ENCODE data around the gene MRPL49. TPM values are rescaled to one million over a fixed set of nuclear protein-coding genes. Genes with fewer than 3 reads are reported as not detected.

MRPL49 gene
- total RNA-seq, 1 donor from 2014 or later: 42.1 TPM

DNA sequence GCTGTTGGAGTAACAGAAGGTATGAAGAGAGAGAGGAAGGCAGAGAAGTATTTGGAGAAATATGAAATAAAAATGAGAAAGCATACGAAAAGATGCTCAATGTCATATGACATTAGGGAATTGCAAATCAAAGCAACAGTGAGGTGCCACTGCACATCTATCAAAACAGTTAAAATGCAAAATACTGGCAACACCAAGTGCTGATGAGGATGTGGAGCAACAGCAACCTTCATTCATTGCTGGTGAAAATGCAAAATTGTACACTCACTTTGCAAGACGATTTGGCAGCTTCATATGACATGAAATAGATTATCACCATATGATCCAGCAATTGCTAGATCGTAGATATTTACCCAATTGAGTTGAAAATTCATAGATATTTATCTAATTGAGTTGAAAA lies 38.5 kb downstream of the MRPL49 start:
- no peaks in the 10 kb centered on the region for H3K27me3 ChIP-seq (ENCODE audit: control insufficient read depth, insufficient read depth, low read length)
- TF ChIP-seq, protein P1, sequence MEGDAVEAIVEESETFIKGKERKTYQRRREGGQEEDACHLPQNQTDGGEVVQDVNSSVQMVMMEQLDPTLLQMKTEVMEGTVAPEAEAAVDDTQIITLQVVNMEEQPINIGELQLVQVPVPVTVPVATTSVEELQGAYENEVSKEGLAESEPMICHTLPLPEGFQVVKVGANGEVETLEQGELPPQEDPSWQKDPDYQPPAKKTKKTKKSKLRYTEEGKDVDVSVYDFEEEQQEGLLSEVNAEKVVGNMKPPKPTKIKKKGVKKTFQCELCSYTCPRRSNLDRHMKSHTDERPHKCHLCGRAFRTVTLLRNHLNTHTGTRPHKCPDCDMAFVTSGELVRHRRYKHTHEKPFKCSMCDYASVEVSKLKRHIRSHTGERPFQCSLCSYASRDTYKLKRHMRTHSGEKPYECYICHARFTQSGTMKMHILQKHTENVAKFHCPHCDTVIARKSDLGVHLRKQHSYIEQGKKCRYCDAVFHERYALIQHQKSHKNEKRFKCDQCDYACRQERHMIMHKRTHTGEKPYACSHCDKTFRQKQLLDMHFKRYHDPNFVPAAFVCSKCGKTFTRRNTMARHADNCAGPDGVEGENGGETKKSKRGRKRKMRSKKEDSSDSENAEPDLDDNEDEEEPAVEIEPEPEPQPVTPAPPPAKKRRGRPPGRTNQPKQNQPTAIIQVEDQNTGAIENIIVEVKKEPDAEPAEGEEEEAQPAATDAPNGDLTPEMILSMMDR (IDR thresholded peaks at IDR 0.05; ENCODE audit: insufficient read depth, low read length, severe bottlenecking): no peak
- H3K36me3 ChIP-seq (ENCODE audit: control insufficient read depth, insufficient read depth, low read length): no peaks in the 10 kb centered on the region
- no peak for DNase-seq (ENCODE audit: low read depth)
- H3K4me3 ChIP-seq (ENCODE audit: low read depth, low read length): no peak overlapping the region
- no peak for FAIRE-seq

DNA sequence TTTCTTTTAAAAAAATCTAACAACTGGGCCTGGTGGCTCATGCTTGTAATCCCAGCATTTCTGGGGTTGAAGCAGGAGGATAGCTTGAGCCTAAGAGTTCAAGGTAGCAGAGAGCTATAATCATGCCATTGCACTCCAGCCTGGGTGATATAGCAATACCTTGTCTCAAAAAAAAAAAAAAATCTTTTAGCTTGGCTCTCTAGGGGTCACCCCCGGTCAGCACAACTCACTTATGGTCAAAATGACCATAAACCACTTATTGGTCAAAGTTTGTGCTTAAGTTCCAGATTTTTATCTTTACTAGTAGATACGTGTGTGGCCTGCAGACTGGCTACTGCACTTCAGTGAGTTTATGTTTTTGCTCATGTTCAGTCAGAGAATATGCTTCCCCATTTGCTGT lies 41.6 kb downstream of the MRPL49 start:
- no peaks in the 10 kb centered on the region for H3K27me3 ChIP-seq (ENCODE audit: control insufficient read depth, insufficient read depth, low read length)
- FAIRE-seq: no peak
- TF ChIP-seq, protein P1 (IDR thresholded peaks at IDR 0.05; ENCODE audit: insufficient read depth, low read length, severe bottlenecking): no peak
- no peaks in the 10 kb centered on the region for H3K36me3 ChIP-seq (ENCODE audit: control insufficient read depth, insufficient read depth, low read length)
- no peak overlapping the region for H3K4me3 ChIP-seq (ENCODE audit: low read depth, low read length)
- DNase-seq (ENCODE audit: low read depth): no peak

DNA sequence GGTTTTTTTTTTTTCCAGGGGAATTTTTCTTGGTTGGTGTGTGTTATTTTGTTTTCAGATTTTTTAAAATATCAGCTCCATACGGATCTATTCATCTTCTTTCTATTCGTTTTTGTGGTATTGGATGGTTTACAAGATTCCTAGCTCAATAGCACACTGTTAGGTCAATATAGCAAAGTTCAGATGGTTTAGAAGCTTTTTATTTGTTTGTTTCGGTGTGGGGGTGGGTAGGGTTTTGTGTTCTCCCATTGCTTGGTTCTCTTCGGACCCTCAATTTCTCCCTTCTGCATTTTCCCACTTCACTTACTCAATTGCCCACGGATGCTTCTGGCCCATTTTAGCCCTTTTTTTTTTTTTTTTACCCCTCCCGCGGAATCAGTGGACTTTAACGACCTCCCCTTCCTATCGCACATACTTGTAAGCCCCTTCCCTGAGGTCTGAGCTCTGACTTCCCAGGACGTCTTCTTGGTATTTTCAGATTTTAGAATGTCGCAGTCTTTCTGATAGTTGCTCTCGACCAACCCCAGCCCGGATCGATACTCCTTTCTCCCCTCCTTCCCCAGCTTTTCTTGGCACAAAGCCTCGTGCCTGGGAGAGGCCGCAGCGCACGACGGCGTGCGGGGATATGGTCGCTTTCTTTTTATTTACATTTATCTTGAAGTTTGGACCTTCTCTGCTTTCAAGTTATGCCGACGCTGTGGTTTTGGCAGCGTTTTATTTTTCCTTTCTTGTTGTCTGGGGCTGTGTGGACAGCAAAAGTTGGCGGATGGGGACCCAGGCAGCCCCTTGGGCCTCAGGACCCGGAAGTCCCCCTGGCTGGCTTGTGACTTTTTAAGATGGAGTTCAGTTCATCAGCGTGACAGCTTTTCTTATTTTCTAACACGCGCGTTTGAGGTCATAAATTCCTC lies 43.5 kb downstream of the MRPL49 start:
- no peaks in the 10 kb centered on the region for H3K36me3 ChIP-seq (ENCODE audit: control insufficient read depth, insufficient read depth, low read length)
- DNase-seq (ENCODE audit: low read depth) (no peak), FAIRE-seq (no peak)
- H3K27me3 ChIP-seq (ENCODE audit: control insufficient read depth, insufficient read depth, low read length): no peaks in the 10 kb centered on the region
- H3K4me3 ChIP-seq (ENCODE audit: low read depth, low read length): no peak overlapping the region
- TF ChIP-seq, protein P1 (IDR thresholded peaks at IDR 0.05; ENCODE audit: insufficient read depth, low read length, severe bottlenecking): no peak

DNA sequence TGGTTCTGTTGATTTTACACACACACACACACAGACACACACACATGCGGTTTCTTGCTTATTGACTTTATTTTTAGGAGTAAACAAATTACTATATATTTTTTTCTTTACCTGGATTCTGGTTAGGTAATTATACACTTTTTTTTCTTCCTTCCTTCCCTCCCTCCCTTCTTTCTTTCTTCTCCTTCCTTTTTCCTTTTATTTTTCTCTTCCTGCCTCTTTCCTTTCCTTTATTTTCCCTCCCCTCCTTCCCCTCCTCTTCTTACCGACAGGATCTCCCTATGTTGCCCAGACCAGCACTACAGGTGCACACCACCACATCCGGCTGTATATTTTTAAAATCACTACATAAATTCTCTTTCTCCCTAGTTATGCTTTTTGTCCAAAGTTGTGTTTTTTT lies 44.8 kb downstream of the MRPL49 start:
- Histone ChIP-seq H3K36me3 (ENCODE audit: control insufficient read depth, insufficient read depth, low read length) (no peaks in the 10 kb centered on the region), H3K4me3 (ENCODE audit: low read depth, low read length) (no peak overlapping the region), H3K27me3 (ENCODE audit: control insufficient read depth, insufficient read depth, low read length) (no peaks in the 10 kb centered on the region)
- TF ChIP-seq, protein P1 (IDR thresholded peaks at IDR 0.05; ENCODE audit: insufficient read depth, low read length, severe bottlenecking): no peak
- DNase-seq (ENCODE audit: low read depth) (no peak), FAIRE-seq (no peak)

DNA sequence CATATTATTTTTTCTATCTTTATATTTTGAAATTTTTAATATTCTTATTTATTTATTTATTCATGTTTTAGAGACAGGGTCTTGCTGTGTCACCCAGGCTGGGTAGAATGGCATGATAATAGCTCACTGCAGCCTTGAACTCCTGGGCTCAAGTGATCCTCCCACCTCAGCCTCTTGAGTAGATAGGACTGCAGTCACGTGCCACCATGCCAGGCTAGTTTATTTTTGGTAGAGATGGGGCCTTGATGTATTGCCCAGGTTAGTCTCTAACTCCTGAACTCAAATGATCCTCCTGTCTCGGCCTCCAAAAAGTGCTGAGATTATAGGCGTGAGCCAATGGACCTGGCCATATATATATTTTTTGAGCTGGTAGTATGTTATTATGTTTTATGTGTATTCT lies 45.5 kb downstream of the MRPL49 start:
- FAIRE-seq (no peak), DNase-seq (ENCODE audit: low read depth) (no peak)
- TF ChIP-seq, protein P1 (IDR thresholded peaks at IDR 0.05; ENCODE audit: insufficient read depth, low read length, severe bottlenecking): no peak
- Histone ChIP-seq H3K36me3 (ENCODE audit: control insufficient read depth, insufficient read depth, low read length) (no peaks in the 10 kb centered on the region), H3K4me3 (ENCODE audit: low read depth, low read length) (no peak overlapping the region), H3K27me3 (ENCODE audit: control insufficient read depth, insufficient read depth, low read length) (no peaks in the 10 kb centered on the region)
